Skeletal muscle satellite cell (primary cell): ENCODE measurements around the gene EPHB1.

Source experiments
- H3K27me3 ChIP-seq: 2 replicates; pipeline ENCODE4 v1.7.0; 2013; ENCODE audit warnings: low read length; ENCODE audit not compliant: control insufficient read depth, insufficient read depth
- H3K36me3 ChIP-seq: 2 replicates; pipeline ENCODE4 v1.7.0; 2013; ENCODE audit warnings: mild to moderate bottlenecking, control low read depth, low read length; ENCODE audit not compliant: insufficient read depth
- H3K4me1 ChIP-seq: 2 replicates; pipeline ENCODE4 v1.7.0; 2013; ENCODE audit warnings: low read length; ENCODE audit not compliant: control insufficient read depth, insufficient read depth
- H3K4me2 ChIP-seq: 2 replicates; pipeline ENCODE4 v1.7.0; 2013; ENCODE audit warnings: mild to moderate bottlenecking, low read length
- H3K4me3 ChIP-seq: 2 replicates; pipeline ENCODE4 v1.7.0; 2013; ENCODE audit warnings: low read length
- H3K9ac ChIP-seq: 2 replicates; pipeline ENCODE4 v1.7.0; 2013; ENCODE audit warnings: mild to moderate bottlenecking, low read depth, low read length, moderate library complexity
- H3K9me3 ChIP-seq: replicated peaks from 2 replicates; pipeline ENCODE4 v1.7.0; 2013; ENCODE audit warnings: mild to moderate bottlenecking, control low read depth, low read length

The EPHB1 gene

GRCh38 chr3:134799393-134799792 lies 4.3 kb downstream of the EPHB1 start:
- Histone ChIP-seq H3K27me3 (peaks cover 45% of the 10 kb centered on the region), H3K9me3 (no peaks in the 10 kb centered on the region), H3K4me3 (no peak overlapping the region), H3K4me1 (peaks cover 17% of the 10 kb centered on the region), H3K9ac (no peak overlapping the region), H3K4me2 (no peak overlapping the region), H3K36me3 (no peaks in the 10 kb centered on the region)

DNA sequence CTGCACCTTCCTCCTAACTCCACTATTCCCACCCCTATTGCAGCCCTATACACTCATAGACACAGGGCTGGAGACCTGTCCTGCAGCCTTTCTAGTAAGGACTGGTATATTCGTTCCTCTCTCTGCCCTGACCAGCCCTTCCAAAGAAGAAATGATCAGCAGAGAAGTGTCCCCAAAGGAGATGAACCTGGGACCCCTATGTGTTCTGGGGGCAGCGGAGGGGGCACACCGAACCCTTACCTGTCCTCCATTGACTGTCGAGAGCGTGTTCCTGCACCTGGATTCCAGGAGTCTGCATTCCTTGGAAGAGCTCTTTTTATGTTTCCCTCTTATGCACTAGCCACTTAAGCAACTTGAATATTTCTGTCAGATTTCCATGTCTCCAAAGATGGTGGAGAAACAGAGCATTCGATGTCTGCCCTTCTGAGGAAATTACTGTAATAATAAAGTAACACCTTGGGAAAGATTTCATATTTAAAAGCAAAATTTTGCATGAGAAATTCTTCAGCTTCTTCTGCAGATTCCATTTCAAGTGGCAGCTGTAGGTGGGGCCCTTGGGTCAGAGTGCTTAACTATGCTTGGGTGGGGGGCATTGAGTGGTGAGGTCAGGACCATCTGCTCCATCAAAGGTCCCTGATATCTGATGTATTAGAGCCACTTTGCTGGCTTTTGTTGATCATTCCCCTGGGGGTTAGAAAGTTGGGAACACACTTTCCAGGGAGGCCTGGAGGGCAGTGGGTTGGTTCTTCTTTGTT lies 6.3 kb downstream of the EPHB1 start:
- Histone ChIP-seq H3K4me1 (peaks cover 6% of the 10 kb centered on the region), H3K9me3 (no peaks in the 10 kb centered on the region), H3K4me3 (no peak overlapping the region), H3K9ac (no peak overlapping the region), H3K27me3 (peaks cover 35% of the 10 kb centered on the region), H3K4me2 (no peak overlapping the region), H3K36me3 (no peaks in the 10 kb centered on the region)

GRCh38 chr3:134802428-134803050 lies 7.5 kb downstream of the EPHB1 start:
- Histone ChIP-seq H3K27me3 (peaks cover 24% of the 10 kb centered on the region), H3K9ac (no peak overlapping the region), H3K4me3 (no peak overlapping the region), H3K4me2 (no peak overlapping the region), H3K4me1 (no peaks in the 10 kb centered on the region), H3K36me3 (no peaks in the 10 kb centered on the region), H3K9me3 (no peaks in the 10 kb centered on the region)

DNA sequence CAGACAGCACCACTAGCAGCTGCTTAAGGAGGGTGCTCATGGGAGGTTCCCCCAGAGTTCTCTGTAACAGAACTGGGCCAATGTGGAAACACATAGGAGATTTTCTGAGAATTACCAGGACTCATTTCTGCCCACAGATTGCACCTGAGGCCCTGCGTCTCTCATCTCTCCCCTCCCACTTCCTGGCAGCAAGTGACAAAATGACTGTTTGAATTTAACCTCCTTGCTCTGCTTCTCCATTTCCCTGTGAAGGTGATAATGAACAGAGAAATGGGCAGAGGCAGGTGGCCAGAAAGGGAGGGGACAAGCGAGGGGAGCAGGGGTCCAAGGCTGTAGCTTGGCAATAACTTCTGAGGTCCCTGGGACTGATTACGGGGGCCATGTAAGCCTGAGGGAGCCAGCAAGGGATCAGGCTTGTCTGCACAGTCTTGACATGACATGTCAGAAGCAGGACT lies 8.0 kb downstream of the EPHB1 start:
- Histone ChIP-seq H3K36me3 (no peaks in the 10 kb centered on the region), H3K4me2 (no peak overlapping the region), H3K9me3 (no peaks in the 10 kb centered on the region), H3K4me1 (no peaks in the 10 kb centered on the region), H3K27me3 (peaks cover 19% of the 10 kb centered on the region), H3K9ac (no peak overlapping the region), H3K4me3 (no peak overlapping the region)

- Histone ChIP-seq H3K9ac (no peak overlapping the region), H3K36me3 (no peaks in the 10 kb centered on the region), H3K9me3 (no peaks in the 10 kb centered on the region), H3K27me3 (peaks cover 13% of the 10 kb centered on the region), H3K4me3 (no peak overlapping the region), H3K4me1 (no peaks in the 10 kb centered on the region), H3K4me2 (no peak overlapping the region)
Measured at GRCh38 chr3:134803652-134804051, 8.6 kb downstream of the EPHB1 start.

- Histone ChIP-seq H3K4me3 (no peak overlapping the region), H3K27me3 (peaks cover 1% of the 10 kb centered on the region), H3K4me1 (no peaks in the 10 kb centered on the region), H3K4me2 (no peak overlapping the region), H3K36me3 (no peaks in the 10 kb centered on the region), H3K9ac (no peak overlapping the region), H3K9me3 (no peaks in the 10 kb centered on the region)
Measured at GRCh38 chr3:134804508-134805480, 9.7 kb downstream of the EPHB1 start.

DNA sequence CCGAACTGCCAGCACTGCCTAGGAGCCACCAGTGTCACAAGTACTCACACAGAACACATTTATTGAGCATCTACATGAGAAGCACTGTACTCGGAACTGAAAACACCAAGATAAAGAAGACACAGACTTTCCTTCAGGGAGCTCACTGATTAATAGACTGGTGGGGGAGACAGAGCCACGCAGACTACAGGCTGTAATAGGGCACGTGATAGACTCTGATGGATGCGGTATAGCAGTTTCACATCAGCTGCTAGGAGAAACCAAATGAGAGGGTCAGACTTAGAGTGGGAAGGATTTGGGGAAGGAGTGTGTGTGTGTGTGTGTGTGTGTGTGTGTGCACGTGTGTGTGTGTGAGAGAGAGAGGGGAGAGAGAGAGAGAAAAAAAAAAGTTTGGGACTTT lies 12.1 kb downstream of the EPHB1 start:
- Histone ChIP-seq H3K36me3 (no peaks in the 10 kb centered on the region), H3K4me2 (no peak overlapping the region), H3K27me3 (no peaks in the 10 kb centered on the region), H3K4me3 (no peak overlapping the region), H3K9me3 (no peaks in the 10 kb centered on the region), H3K9ac (no peak overlapping the region), H3K4me1 (no peaks in the 10 kb centered on the region)

GRCh38 chr3:134808835-134809234 lies 13.8 kb downstream of the EPHB1 start:
- Histone ChIP-seq H3K36me3 (no peaks in the 10 kb centered on the region), H3K27me3 (no peaks in the 10 kb centered on the region)

DNA sequence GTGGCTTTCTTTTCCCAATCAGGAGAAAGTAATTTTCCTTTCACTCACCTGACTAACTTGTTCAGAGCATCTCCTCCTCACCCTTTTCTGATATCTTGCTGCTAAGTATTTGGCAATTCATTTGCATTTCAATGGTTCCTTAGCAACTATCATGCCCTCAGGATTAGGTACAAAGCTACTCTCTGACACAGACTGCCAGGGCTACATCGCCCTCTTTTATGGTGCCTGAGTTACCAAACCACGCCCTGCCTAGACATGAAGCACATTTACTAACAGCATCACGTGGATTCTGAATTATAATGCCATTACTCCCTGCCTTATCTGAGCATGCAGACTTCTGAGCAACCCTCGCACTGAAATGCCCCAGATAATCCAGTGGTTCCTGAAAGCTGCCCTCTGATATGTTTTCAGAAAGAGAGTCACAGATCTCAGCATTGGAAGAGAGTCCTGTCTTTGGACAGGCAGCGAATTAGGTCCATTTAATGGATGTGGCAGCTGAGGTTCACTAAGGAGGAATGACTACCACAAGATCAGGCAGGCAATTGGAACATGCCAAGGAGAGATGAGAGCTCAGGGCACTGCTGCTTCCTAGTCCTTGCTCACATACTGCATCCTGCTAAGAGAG lies 14.5 kb downstream of the EPHB1 start:
- H3K36me3 ChIP-seq: no peaks in the 10 kb centered on the region
- H3K4me1 ChIP-seq: no peaks in the 10 kb centered on the region
- H3K9ac ChIP-seq: no peak overlapping the region
- H3K9me3 ChIP-seq: no peaks in the 10 kb centered on the region
- H3K27me3 ChIP-seq: no peaks in the 10 kb centered on the region
- no peak overlapping the region for H3K4me3 ChIP-seq
- H3K4me2 ChIP-seq: no peak overlapping the region

More at GRCh38 chr3:134808835-134809234, 13.8 kb downstream of the EPHB1 start:
- H3K4me2 ChIP-seq: no peak overlapping the region
- H3K9ac ChIP-seq: no peak overlapping the region
- H3K9me3 ChIP-seq: no peaks in the 10 kb centered on the region
- no peak overlapping the region for H3K4me3 ChIP-seq
- no peaks in the 10 kb centered on the region for H3K4me1 ChIP-seq

DNA sequence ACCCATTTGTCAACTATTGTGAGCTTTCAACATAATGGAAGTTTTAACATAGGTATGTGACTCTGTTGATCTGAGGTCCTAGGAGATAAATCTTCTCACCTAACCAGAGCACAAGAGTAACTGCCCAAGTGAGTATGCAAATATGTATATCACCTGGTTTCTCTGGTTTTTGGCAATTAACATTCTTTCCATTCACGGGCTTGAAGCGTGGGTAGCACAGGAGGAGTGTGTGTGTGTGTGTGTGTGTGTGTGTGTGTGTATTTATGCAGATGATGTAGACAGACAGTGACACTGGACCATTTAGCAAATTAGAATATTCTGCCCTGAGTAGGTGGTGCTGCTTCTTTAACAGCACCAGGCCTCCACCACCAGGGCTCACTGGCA lies 15.0 kb downstream of the EPHB1 start:
- no peak overlapping the region for H3K9ac ChIP-seq
- H3K4me3 ChIP-seq: no peak overlapping the region
- no peaks in the 10 kb centered on the region for H3K36me3 ChIP-seq
- H3K4me2 ChIP-seq: no peak overlapping the region
- H3K27me3 ChIP-seq: no peaks in the 10 kb centered on the region
- no peaks in the 10 kb centered on the region for H3K9me3 ChIP-seq
- no peaks in the 10 kb centered on the region for H3K4me1 ChIP-seq

DNA sequence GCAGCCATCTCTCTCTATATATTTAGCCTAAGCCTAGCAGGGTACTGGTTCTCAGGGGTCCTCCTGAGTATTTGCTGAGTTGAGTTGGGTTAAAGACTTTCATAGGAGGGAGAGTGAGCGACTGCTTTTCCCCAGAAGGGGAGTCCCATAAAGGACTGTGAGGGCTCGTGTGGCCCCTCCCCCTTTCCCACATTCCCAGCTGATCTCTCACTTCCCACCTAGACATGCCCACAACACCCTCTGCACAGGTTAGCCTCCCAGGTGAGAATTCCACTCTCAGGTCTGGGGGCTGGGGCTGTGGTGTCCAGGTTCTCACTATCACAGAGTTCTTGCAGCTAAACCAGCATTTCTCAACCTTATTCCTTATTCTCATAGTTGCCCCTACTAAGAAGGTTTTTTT lies 15.8 kb downstream of the EPHB1 start:
- Histone ChIP-seq H3K27me3 (no peaks in the 10 kb centered on the region), H3K4me1 (no peaks in the 10 kb centered on the region), H3K36me3 (no peaks in the 10 kb centered on the region), H3K9me3 (no peaks in the 10 kb centered on the region), H3K4me2 (no peak overlapping the region), H3K9ac (no peak overlapping the region), H3K4me3 (no peak overlapping the region)
